Measurements from ENCODE around the gene MRPS15.

The MRPS15 gene

DNA sequence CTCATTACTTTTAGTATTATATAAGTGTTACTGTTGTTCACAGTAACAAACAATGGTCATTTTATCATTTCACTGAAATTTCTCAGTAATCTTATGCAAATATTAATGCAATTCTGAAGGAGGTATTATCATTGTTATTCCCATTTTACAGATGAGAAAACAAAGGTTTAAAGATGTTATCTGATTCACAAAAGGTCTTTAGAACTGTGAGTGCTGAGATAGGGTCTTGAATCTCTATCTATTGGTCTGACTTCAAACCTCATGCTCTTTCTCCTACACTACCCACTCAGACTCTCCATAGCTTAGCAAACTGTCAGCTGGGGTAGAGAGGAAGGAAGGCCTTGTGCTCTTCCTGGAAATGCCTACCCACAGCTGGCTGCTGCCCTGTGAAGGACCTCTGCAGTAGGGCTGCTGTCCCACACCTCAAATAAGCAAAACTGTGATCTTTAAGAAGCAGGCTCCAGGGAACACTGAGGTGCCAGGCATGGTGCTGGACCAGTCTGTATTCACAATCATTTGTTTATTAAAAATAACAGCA, 7.7 kb downstream of the MRPS15 start:
- no peak for DNase-seq

DNA sequence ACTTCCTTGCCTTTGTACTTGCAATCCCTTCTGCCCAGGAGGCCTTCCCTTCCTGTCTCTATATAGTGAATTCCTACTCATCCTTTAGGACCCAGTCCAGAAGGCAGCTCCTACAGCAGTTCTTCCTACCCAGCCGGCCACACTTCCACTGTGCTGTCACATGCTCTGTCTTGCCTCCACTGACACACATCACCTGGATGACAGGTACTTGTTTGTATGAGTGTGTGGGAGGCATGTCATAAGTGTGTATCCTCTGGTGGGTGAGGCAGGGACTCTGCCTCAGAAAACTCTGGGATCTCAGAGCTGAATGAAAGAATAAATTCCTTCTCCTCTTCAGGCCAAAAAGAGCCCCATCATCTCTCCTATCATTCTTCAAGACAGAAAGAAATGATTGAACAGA, 8.8 kb downstream of the MRPS15 start:
- DNase-seq, result no peak

DNA sequence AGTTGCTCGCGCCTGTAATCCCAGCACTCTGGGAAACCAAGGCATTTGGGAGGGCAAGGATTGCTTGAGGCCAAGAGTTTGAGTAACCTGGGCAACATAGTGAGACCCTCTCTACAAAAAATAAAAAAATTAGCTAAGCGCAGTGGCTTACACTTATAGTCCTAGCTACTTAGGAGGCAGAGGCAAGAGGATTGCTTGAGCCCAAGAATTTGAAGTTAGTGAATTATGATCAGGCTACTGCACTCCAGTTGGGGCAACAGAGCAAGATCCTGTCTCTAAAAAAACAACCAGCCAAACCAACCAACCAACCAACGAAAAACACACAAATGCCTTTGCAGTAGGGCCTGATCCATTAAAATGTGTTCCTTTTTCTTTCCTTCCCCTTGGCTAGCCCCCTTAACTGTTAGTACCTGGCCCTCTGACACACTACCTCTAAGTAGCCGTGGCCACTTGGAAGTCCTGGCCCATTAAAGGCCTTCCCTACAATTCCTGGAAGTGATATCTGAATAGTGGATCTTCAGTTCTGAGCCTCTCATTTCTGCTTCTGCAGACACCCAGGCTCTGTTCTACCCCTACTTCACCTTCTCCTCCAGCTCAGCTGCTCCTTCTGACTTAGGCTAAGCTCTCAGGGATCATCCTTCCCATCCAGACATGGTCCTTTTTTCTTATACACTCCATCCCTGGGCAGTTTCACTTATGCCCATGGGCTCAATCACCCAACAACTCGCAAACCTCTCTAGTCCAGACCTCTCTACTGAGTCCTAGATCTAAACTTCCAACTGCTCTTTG, 10.4 kb downstream of the MRPS15 start:
- no peak for DNase-seq

DNA sequence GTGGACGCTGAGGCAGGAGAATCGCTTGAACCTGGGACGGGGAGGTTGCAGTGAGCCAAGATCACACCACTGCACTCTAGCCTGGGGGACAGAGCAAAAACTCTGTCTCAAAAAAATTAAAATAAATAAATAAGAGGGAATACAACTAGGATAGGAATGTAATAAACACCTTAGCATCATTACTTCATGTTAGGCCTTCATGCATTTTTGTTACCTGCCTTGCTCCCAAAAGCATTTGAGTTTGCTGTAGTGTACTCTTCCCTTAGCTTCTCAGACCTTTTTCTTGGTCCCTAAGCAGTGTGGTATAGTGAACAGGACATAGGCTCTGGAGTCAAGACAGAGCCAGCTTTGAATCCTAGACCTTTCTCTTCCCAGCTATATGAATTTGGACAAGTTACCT, 11.1 kb downstream of the MRPS15 start:
- no peak for DNase-seq

DNA sequence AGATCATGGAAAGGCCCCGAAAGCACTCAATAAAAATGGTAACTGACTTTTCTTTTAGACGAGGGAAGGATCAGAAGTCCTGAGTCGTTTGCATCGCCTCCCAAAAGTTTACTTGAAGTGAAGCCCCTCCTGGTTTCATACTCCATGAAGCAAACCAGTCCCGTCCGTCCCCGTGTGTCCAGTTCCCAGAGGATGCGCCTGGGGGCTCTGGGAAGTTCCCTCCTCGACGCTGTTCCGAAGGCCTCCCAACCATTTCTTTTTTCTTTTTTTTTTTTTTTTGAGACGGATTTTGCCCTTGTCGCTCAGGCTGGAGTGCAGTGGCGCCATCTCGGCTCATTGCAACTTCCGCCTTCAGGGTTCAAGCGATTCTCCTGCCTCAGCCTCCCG, 13.3 kb downstream of the MRPS15 start:
- DNase-seq, result no peak

DNA sequence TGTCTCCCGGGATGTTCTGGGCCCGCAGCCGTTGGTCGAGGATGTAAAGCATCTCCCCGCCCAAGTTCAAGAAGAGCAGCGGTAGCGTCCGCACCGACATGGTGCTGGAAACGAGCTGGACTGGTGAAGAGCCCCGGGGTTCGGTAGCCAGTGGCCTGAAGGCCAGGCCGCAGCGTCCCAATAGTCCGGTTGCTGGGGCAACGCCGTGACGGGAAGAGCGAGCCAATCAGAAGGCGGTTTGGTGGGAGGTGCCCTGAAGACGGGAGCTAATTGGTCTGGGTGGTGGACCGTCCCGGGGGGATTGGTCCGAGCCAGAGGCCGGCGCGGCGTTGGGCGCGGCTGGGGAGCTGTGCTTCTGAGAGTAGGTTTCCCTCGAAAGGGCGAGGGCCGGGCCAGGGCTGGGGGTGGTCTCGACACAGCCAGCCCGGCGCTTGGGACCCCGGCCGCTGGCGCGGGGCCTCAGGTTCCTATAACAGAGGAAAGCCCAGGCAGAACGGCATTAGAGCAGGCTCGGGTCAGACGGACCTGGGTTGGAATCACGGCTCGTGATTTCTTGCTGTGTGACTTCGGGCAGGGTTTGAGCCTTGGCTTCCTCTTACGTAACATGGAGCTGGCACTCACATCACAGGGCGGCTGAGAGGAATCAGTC, 13.8 kb downstream of the MRPS15 start, which contains the start of gene OSCP1:
Gene OSCP1, minus strand, starts transcription at position 182 of the 649 bp plus-strand sequence. Its CDS starts 82 bp downstream, at position 100.
- DNase-seq, result peak; percentile 95

DNA sequence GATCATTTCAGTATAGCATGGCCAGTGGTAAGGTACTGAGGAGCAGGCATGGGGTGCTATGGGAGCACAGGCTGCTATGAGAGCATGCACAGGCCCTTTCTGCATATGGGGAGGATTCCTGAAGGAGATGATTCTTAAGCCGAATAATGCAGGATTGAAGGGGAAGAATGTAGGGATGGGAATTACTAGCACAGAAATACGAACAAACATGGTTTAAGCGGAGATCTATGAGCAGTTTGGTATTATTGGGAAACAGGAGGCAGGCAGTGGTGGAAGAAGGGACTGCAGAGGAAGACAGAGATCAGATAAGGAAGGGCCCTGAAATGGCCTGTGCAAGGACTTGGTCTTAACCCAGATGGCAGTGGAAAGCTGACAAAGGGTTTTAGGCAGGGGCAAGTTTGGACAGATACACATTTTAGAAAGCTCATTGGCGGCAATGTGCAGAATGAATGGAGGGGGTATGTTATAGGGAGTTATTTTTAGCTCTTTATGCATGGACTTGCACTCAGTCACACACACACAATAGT, 15.6 kb downstream of the MRPS15 start:
- no peak for DNase-seq

DNA sequence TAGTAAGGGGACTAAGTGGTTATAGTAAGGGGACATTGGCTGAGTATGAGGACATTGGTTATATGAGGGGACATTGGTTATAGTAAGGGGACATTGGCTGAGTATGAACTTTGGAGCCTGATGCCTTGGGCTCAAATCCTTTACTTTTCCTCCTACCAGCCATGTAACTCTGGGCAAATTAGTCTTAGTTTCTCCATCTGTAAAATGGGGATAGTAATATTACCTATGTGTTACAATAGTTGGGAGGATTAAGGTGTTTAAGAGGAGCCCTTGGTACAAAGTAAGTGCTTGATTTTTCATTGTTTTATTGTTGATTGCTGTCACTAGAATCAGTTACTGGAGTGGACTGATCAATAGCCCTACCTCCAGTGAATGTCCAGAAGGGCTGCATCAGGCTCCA, 16.7 kb downstream of the MRPS15 start:
- no peak for DNase-seq

DNA sequence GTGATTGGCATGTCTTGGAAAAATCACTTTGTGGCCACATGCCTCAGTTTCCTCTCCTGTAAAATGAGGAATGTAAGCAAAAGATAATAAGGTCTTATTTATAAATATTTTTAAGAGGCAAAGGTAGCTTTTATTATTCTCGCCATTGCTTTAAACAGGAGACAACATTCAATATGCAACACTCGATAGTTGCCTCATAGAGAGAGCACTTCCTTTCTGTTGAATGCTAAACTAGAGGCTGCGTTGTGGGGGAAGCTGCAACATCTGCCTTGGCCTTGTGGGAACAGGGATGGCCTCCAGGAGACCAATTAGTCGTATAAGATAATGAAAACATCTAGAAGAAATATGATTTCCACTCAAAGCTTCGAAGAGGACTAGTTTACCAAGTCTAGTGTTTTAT, 17.4 kb downstream of the MRPS15 start:
- DNase-seq, result no peak

DNA sequence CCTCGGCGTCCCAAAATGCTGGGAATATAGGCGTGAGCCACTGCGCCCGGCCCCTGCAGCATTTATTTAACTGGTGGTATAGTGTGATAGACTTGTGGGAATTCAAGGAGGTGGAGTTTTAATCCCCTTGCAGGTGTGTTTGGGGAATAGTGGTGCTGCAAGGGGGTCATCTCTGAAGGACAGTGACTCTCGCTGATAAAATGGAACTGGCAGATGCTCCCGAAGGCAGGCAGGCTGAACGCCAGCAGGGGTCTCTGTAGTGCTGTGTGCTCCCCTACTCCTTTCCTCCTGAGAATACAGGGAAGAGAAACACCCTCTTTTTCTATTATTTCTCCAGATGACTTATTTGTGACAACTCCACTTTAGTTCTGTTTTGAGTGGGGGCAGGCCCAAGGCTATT, 17.9 kb downstream of the MRPS15 start:
- DNase-seq, result peak; percentile 50

DNA sequence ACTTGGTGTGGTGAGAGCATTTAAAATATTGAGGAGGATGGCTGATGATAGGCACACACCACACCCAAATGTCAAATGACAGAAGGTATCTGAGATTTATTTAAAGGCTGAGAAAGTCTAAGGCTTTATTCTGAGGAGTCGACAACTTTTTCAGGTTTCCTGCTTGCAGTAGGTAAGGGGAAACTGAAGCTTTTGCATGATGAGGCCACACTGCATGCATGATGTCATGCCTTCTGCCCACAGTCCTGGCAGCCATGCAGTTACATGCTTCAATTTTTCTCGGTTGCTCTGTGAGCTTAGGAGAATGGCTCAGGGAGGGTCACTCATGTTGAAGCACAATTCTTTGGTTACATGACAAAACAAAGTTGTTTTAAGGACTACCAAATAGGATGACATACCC, 20.9 kb downstream of the MRPS15 start:
- no peak for DNase-seq

DNA sequence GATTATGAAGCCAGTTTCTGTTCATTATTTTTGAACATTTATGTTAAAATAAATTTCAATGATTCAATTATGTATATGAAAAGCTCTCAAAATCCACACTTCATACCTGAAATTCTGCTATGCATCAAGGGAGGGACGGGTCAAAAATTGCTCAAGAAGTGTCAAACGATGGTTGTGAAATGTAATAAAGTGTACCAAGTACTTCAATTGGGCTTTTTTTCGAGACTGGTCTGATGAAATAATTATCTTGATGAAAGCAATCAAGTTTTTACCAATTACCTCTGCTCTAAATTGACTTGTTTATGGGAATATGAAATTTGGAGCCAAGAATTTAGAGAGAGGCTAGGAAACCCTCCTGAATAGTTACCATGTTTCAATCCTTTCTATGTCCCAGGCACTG, 21.8 kb downstream of the MRPS15 start:
- DNase-seq, result no peak

DNA sequence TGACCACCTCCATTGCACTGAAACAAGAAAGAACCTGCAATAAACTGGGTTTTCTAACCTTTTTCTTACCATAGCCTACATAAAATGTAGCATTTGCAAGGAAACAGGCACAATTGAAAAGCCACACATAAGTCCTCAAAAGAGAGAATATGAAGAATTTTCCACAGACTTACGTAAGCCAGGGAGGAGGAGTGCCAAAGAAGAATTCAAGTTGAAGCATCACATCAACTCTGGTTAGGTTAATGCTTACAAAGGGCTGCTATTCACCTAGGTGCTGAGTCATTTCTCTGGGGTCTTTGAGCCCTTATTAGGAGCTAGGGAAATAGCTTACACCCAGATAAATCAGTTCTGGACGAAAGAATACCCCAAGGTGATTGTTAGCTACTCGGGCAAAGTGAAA, 23.5 kb downstream of the MRPS15 start:
- DNase-seq, result no peak

DNA sequence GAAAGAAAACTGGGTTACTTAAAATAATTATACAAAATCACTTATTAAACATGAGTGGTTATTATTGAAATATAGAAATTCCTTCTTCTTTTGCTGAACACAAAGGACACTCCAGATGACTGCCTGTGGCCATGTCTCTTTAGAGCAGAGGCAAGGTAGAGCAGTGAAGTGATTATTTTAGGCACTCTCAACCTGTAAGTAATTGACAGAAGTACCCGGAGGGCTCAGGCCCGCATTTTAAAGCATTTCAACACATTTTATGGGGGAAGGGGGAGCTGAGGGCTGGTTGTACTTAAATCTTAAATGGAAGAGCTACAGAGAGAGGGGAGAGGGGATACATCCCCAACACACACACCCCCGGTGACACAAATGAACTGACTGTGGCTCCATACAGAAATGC, 24.1 kb downstream of the MRPS15 start:
- DNase-seq, result no peak

DNA sequence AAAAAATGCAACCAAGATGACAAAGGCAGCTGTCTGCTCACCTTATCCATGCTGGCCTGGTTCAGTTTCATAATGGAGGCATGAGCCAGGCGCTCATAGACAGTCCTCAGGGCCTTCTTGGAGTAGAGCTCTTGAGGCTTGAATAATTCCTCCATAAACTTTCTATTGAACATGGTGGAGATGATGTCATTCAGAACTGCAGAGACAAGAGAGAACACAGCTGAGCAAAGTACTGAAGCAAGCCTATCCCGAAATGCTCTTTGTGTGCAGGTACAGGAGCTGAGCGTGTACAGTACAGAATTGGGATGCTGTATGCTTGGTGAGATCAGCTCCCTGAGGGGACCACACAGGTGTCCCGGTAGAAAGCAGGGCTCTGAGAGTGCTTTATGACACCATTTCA, 25.5 kb downstream of the MRPS15 start:
- no peak for DNase-seq

DNA sequence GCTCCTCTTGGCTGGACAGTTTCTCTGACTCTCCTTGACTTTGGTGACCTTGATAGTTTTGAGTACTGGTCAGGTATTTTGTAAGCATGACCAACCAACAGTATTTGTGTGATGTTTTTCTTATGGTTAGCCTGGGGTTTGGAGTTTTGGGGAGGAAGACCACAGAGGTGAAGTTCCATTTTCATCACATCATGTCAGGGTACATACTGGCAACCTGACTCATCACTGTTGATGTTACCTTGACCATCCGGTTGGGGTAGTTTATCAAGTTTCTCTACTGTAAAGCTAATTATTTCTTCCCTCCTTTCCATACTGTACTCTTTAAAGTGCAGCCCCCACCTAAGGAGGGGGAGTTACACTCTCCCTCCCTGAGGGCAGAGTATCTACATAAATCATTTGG, 27.4 kb downstream of the MRPS15 start:
- DNase-seq, result no peak

DNA sequence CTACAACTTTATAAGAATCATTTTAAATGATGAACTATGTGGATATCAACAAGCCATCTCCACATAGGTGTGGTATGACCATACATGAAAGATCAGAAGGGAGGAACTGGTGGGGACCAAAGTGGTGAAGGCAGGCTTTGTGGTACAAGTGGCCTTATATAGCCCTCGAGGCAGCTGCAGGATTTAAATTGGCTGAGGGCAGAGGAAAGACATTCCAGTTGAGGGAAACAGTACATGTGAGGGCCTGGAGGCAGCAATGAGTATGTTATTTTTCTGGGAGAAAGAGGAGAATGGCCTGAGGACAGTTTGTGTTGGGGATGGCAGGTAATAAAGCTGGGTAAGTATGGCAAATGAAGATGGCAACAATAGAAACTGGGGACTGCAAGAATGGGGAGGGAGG, 31.1 kb downstream of the MRPS15 start:
- no peak for DNase-seq

DNA sequence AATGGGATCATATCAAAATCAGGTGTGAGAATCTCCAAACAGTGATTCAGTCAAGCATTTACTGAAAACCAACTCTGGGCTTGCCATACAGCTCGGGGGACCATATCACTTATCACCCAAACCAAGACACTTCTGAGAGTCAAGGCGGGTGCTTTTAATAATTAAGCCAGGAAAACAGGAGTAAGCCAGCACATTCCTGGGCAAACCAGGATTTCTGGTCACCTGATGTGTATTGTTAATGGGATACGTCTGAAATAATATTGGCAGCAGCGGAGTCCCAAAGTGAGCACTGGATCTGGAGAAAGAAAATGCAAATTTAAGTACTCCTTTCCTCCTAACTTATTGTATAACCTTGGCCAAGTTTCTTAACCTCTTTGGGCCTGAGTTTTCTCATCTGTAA, 31.6 kb downstream of the MRPS15 start:
- no peak for DNase-seq

DNA sequence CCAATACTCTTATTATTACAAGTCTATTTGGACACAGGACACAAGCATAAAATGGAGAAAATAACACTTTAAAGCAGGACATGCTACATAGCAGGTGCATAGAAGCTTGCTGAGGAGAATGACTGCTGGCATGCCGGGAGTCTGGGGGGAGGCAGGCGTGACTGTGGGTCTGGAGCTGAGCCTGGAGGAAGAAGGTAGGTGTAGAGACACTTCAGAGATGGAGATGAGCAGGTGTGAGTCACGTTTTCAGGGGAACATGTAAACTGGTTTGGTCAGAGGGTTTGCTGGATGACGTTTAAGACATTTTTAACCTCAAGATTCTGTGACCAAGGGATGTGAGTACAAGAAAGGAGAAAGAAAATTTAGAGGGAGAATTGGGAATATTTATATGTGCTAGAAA, 38.4 kb downstream of the MRPS15 start:
- DNase-seq, result no peak

DNA sequence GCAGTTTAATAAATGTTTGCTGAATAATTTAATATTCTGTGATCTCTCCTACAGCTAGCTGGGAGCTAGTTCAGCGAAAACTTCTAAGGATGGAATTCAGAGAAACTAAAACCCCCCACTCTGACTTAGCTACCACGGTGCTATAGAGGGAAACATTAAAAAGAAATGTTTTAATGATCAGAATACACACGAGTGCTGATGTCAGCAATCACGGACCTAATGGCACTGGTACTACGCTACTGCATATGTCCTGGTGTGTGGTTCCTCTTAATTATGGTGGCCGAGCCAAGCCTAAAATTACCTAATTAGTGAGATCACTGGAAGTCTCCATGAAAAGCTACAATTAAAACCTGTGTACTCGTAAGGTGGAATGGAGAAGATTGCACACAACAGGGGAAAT, 42.5 kb downstream of the MRPS15 start:
- no peak for DNase-seq

DNA sequence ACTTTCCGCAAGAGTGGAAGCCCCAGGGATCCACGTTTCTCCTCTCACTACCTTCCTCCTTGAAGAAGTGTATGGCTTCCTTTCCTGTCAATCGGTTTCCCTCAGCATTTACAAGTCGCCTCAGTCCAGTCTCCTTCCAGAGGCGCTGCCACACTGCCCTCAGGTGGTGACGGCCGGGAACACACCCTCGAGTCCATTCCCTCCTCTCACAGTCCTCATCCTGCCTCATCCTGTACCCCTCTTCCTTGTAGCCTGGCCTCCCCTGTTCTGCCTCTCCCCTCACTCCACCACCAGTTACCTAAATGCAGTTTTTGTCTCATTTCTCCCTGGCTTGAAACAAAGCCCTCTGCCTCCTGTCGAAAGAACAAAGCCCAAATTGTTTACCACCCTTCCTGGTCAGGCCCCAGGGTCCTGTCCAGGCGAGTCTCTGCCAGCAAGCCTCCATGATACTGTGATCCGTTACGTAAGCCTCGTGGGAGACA, 43.3 kb downstream of the MRPS15 start:
- peak; percentile 87 for DNase-seq

DNA sequence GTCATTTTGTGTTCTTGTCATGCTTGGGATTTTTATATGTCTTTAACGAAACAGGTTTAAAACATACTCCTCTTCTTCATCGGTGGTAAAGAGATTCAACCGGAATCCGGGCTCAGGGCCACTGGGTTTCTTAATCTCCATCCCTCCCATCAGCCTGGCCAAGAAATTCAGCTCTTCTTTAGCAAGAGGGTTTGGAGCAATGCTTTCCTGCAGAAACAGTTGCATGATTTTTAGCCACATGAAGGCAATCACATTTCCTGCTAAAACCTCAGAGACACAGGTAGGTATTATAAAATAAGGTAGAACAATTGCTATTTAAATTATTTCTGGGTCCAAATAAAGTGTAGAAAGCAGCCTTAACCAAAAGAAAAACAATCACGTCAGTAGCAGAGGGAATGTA, 43.8 kb downstream of the MRPS15 start:
- DNase-seq, result no peak

DNA sequence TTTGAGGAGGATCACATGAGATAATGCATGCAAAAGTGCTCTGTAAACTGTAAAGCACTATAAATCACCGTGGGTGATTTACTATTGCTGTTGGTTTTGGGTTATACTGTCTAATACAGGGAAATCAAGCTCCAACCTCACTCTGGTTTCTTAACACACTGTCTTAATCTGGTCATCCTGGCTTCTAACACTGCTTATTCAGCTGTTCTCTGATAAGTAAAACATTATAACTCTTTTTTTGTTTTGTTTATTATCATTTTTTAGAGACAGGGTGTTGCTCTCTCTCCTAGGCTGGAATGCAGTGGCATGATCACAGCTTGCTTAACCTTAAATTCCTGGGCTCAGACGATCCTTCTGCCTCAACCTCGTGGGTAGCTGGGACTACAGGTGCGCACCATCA, 44.6 kb downstream of the MRPS15 start:
- DNase-seq, result no peak

DNA sequence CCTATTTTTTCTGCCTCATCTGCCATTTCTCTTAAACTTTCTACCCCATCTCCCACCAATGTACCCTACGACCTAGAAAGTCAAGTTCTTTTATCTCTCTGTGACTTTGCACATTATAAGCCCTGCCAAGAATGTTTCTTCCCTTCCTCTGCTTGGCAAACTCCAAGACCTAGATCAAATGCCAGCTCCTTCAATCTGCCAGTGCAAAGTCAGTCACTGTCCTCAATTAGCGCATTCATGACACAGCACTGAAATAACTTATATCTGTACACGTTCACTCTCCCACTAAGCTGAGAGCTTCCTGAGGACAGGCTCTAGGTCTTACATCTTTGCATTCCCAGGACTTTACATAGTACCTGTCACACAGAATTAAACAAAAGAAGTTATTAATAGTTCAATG, 45.0 kb downstream of the MRPS15 start:
- no peak for DNase-seq

Data from RPMI8226 (cell line).